GM12878 (cell line): ENCODE measurements around the gene RAD51B. TPM values are rescaled to one million over a fixed set of nuclear protein-coding genes. Genes with fewer than 3 reads are reported as not detected.

Source experiments
- ATAC-seq: fragments of 200-7000 bp; cut with Tn5 transposase; 3 replicates; pipeline ENCODE4 v1.9.1; 2020; ENCODE audit warnings: mild to moderate bottlenecking, moderate library complexity
- BruUV-seq: library from RNA; stranded (reverse); fragments of 400-500 nt; replicated peaks from 2 replicates; lab custom pipeline; 2021; lab: Mats Ljungman, UMichigan
- CTCF ChIA-PET: fragments of 300-600 bp; sonication (Branson Sonifier 250); formaldehyde crosslinking; extraction: SDS; loops from one replicate; lab custom pipeline; 2021; ENCODE audit warnings: inconsistent platforms; lab: Yijun Ruan, JAX
- POLR2A ChIA-PET: fragments of 350-600 bp; formaldehyde crosslinking; extraction: SDS; loops from one replicate; lab custom pipeline; 2021; ENCODE audit warnings: inconsistent platforms; lab: Charles Lee
- RAD21 ChIA-PET: fragments of 300-600 bp; sonication (Branson Sonifier 250); formaldehyde crosslinking; loops from one replicate; lab custom pipeline; 2023; ENCODE audit warnings: antibody characterized with exemption; ENCODE audit not compliant: unreplicated experiment; lab: Charles Lee
- SMC1A ChIA-PET: fragments of 300-600 bp; sonication (Branson Sonifier 250); formaldehyde crosslinking; loops from one replicate; lab custom pipeline; 2023; ENCODE audit not compliant: unreplicated experiment, uncharacterized antibody; lab: Charles Lee
- DNase-seq: peaks from one replicate; pipeline ENCODE4 v3.0.0-alpha.2; 2011; ENCODE audit warnings: low read depth, low spot score
- FAIRE-seq: peaks from 3 replicates; lab custom pipeline; 2011; peaks lifted over from hg19 to GRCh38; lab: Jason Lieb, UNC
- H2AFZ ChIP-seq: 2 replicates; pipeline ENCODE4 v1.6.0; 2011; ENCODE audit warnings: low read depth, low read length, control low read depth; ENCODE audit not compliant: control insufficient read depth
- H3K27ac ChIP-seq: 2 replicates; pipeline ENCODE4 v1.5.1; 2011; ENCODE audit warnings: control low read depth; ENCODE audit not compliant: control insufficient read depth, insufficient read depth
- H3K27me3 ChIP-seq, 2 experiments: replicated peaks in 1 of 2; 2 replicates each; pipeline versions ENCODE4 v1.6.0 to v1.6.1; 2011; ENCODE audit warnings: low read length in 1 of 2; ENCODE audit not compliant: control insufficient read depth in 2 of 2, insufficient read depth in 2 of 2
- H3K36me3 ChIP-seq, 2 experiments: 2 replicates each; pipeline ENCODE4 v1.5.1; 2011; ENCODE audit warnings: low read length in 1 of 2; ENCODE audit not compliant: control insufficient read depth in 2 of 2, insufficient read depth in 2 of 2
- H3K4me1 ChIP-seq: 2 replicates; pipeline ENCODE4 v1.6.1; 2011; ENCODE audit warnings: mild to moderate bottlenecking, low read length, moderate library complexity, mixed read lengths; ENCODE audit not compliant: control insufficient read depth, insufficient read depth
- H3K4me2 ChIP-seq: 2 replicates; pipeline ENCODE4 v1.6.0; 2011; ENCODE audit warnings: control low read depth; ENCODE audit not compliant: control insufficient read depth, insufficient read depth
- H3K4me3 ChIP-seq: fragments of 200-600 bp; sonication (generic); 2 replicates; pipeline ENCODE4 v1.5.1; 2016
- H3K79me2 ChIP-seq: 2 replicates; pipeline ENCODE4 v1.6.0; 2011; ENCODE audit warnings: low read length; ENCODE audit not compliant: control insufficient read depth, insufficient read depth
- H3K9ac ChIP-seq: 2 replicates; pipeline ENCODE4 v1.8.0; 2011; ENCODE audit warnings: low read length, control low read depth, mixed read lengths; ENCODE audit not compliant: control insufficient read depth, insufficient read depth
- H3K9me3 ChIP-seq: replicated peaks from 3 replicates; pipeline ENCODE4 v1.5.1; 2011; ENCODE audit warnings: mild to moderate bottlenecking, low read length; ENCODE audit not compliant: control insufficient read depth, insufficient read depth
- H4K20me1 ChIP-seq: 2 replicates; pipeline ENCODE4 v1.6.0; 2011; ENCODE audit not compliant: control insufficient read depth, insufficient read depth
- ATF2 ChIP-seq: IDR thresholded peaks from 2 replicates; pipeline ENCODE4 v1.6.1; 2012; ENCODE audit warnings: low read length, inconsistent platforms
- EGR1 ChIP-seq, 2 experiments: IDR thresholded peaks; 1 replicate in 1 of 2; 2 replicates in 1 of 2; pipeline ENCODE4 v1.6.1; 2011 to 2012; ENCODE audit warnings: low read depth in 2 of 2, low read length in 2 of 2, borderline replicate concordance in 1 of 2, mild to moderate bottlenecking in 1 of 2, moderate library complexity in 1 of 2
- ELK1 ChIP-seq: IDR thresholded peaks from 2 replicates; pipeline ENCODE4 v1.6.1; 2012; ENCODE audit warnings: low read depth, low read length, improper control_type of control experiment
- MEF2B ChIP-seq: fragments of 450-650 bp; IDR thresholded peaks from 2 replicates; pipeline ENCODE4 v1.6.1; 2018; ENCODE audit warnings: mild to moderate bottlenecking, moderate library complexity; ENCODE audit not compliant: partially characterized antibody, poor library complexity, severe bottlenecking
- RBBP5 ChIP-seq: fragments of 200-600 bp; sonication (generic); conservative IDR thresholded peaks from 2 replicates; pipeline ENCODE4 v1.6.1; 2016
- RUNX3 ChIP-seq: IDR thresholded peaks from 2 replicates; pipeline ENCODE4 v1.6.1; 2012; ENCODE audit warnings: low read length, inconsistent platforms
- SMAD5 ChIP-seq: IDR thresholded peaks from 2 replicates; pipeline ENCODE4 v1.6.1; 2016; ENCODE audit warnings: antibody characterized with exemption, low read depth
- SREBF1 ChIP-seq: IDR thresholded peaks from 2 replicates; pipeline ENCODE4 v1.6.1; 2012; ENCODE audit warnings: mild to moderate bottlenecking, low read length
- SRF ChIP-seq, 2 experiments: IDR thresholded peaks; 2 replicates each; pipeline ENCODE4 v1.6.1; 2011; ENCODE audit warnings: low read depth in 2 of 2, low read length in 2 of 2, mild to moderate bottlenecking in 1 of 2, moderate library complexity in 1 of 2
- WGBS: methylation state at CpG from one replicate; pipeline ENCODE4 v1.1.6; 2016; ENCODE audit warnings: low lambda C conversion rate; ENCODE audit not compliant: insufficient replicate concordance, insufficient coverage; ENCODE audit errors: missing lambda C conversion rate; 5-methylcytosine and 5-hydroxymethylcytosine counted together
- in situ Hi-C: fragments of 300-500 bp; cut with MboI; formaldehyde crosslinking; loops from 9 replicates; pipeline ENCODE4 v1.14.3; 2018; ENCODE audit warnings: mixed read lengths
- intact Hi-C: fragments of 100-400 bp; cut with micrococcal nuclease; formaldehyde crosslinking; loops from one replicate; pipeline ENCODE4 v1.14.2; 2022; ENCODE audit not compliant: unreplicated experiment
- polyA plus RNA-seq, 11 experiments: library from polyadenylated mRNA; depleted of rRNA in 4 of 11; unstranded in 6 of 11; stranded (reverse) in 5 of 11; fragments of >200 nt; fragmentation: Nextera tagmentation in 4 of 11; fragmentation: Illumina TruSeq in 1 of 11; extraction: Ambion mirVana in 4 of 11; extraction: Trizol in 1 of 11; gene quantifications; 1 replicate in 1 of 11; 2 replicates in 10 of 11; pipeline versions ENCODE4 v1.2.1 to v1.2.3, GENCODE V29; 2011 to 2016; ENCODE audit warnings: inconsistent platforms in 2 of 11, missing spikeins in 2 of 11, low read depth in 1 of 11
- total RNA-seq, 4 experiments: library from RNA; depleted of rRNA in 3 of 4; stranded (reverse); fragments of >200 nt in 3 of 4; fragmentation: Illumina TruSeq in 1 of 4; extraction: Trizol in 1 of 4; gene quantifications; 2 replicates each; pipeline versions ENCODE4 v1.2.1 to v1.2.3, GENCODE V29; 2013 to 2021

Gene RAD51B
- total and polyA plus RNA-seq, 10 of the 15 experiments (the other 5 are each of a cell fraction or from before 2014, with no cell fraction given), result 9.8 to 26.8 (median 21.3) TPM

GRCh38 chr14:68477110-68477455 lies 657.5 kb downstream of the RAD51B start:
- 100% methylated on average over 4 of the region's 4 CpGs for WGBS
- BruUV-seq, result no TSS peak
- no peak for TF ChIP-seq RBBP5
- no peak for TF ChIP-seq SREBF1
- no peak for TF ChIP-seq ELK1
- TF ChIP-seq EGR1 (IDR thresholded peaks at IDR 0.05; ENCODE audit: borderline replicate concordance in 1 of 2, low read depth in 2 of 2, low read length in 2 of 2), result no peak
- no peak for TF ChIP-seq MEF2B
- 0 out of 4 replicates have a peak, but pooled peaks of 1 of the 2 experiments have one; percentile 18 for TF ChIP-seq SRF (IDR thresholded peaks at IDR 0.05; ENCODE audit: low read depth in 2 of 2, low read length in 2 of 2)
- no peak for TF ChIP-seq SMAD5
- peak; percentile 15; the same call in 1 of the 2 replicates for TF ChIP-seq RUNX3
- no peak for TF ChIP-seq ATF2
- Histone ChIP-seq H3K79me2 (no peaks in the 10 kb centered on the region), H3K27ac (peak overlapping the region; percentile 88), H3K27me3 (no peaks in the 10 kb centered on the region), H3K4me2 (peak overlapping the region; percentile 56), H3K9me3 (no peaks in the 10 kb centered on the region; the same call in 2 of the 3 replicates), H3K4me3 (no peak overlapping the region), H3K4me1 (peaks cover 20% of the 10 kb centered on the region), H3K9ac (peak overlapping the region; percentile 31), H4K20me1 (no peaks in the 10 kb centered on the region), H3K36me3 (no peaks in the 10 kb centered on the region), H2AFZ (peak overlapping the region; percentile 52; the same call in 1 of the 2 replicates)
- in situ Hi-C loops (no loop called here), intact Hi-C loops (loop anchor here (2.0 to 10.0 kb wide), 2 partner anchors 18 to 532 kb away; no protein-coding TSS in a partner anchor)
- no peak for FAIRE-seq
- SMC1A ChIA-PET, result interaction anchor here (0.7 to 2.9 kb wide), 22 partner anchors 16 to 311 kb away, joined by 3 to 24 read pairs (median 6); no protein-coding TSS in a partner anchor
- DNase-seq, result no peak
- RAD21 ChIA-PET, result interaction anchor here (0.7 to 2.9 kb wide), 22 partner anchors 11 to 348 kb away, joined by 3 to 30 read pairs (median 4); no protein-coding TSS in a partner anchor
- CTCF ChIA-PET, result interaction anchor here (0.8 to 2.8 kb wide), 8 partner anchors 8 to 72 kb away, joined by 3 to 16 read pairs (median 4); no protein-coding TSS in a partner anchor
- ATAC-seq, result peak; percentile 9; the same call in 1 of the 3 replicates
- POLR2A ChIA-PET, result interaction anchor here (0.6 to 2.2 kb wide), 8 partner anchors 9 to 149 kb away, joined by 3 to 7 read pairs (median 4); no protein-coding TSS in a partner anchor
